IPS-20b (cell line): ENCODE data around the gene NENF.

ENCODE experiments used
- H3K27ac ChIP-seq: one replicate; pipeline ENCODE4 v1.5.1; 2013; ENCODE audit warnings: low read length
- H3K27me3 ChIP-seq: 2 replicates; pipeline ENCODE4 v1.6.1; 2013; ENCODE audit warnings: mild to moderate bottlenecking, low read length, inconsistent platforms; ENCODE audit not compliant: insufficient read depth
- H3K36me3 ChIP-seq: 2 replicates; pipeline ENCODE4 v1.6.1; 2013; ENCODE audit warnings: low read depth, mild to moderate bottlenecking, inconsistent platforms, low read length, moderate library complexity; ENCODE audit not compliant: insufficient read depth
- H3K4me1 ChIP-seq: 2 replicates; pipeline ENCODE4 v1.6.1; 2013; ENCODE audit warnings: mild to moderate bottlenecking, control low read depth, inconsistent platforms, low read length, moderate library complexity; ENCODE audit not compliant: insufficient read depth
- H3K4me3 ChIP-seq: 2 replicates; pipeline ENCODE4 v1.5.1; 2013; ENCODE audit warnings: mild to moderate bottlenecking, low read length, inconsistent platforms
- H3K9ac ChIP-seq: 2 replicates; pipeline ENCODE4 v1.6.1; 2013; ENCODE audit warnings: low read depth, mild to moderate bottlenecking, inconsistent platforms, low read length, moderate library complexity
- H3K9me3 ChIP-seq: 2 replicates; pipeline ENCODE4 v1.6.1; 2013; ENCODE audit warnings: mild to moderate bottlenecking, low read depth, low read length, inconsistent platforms; ENCODE audit not compliant: insufficient read depth

NENF gene

GRCh38 chr1:212485913-212486618 is 53.3 kb downstream of the NENF start:
- Histone ChIP-seq H3K36me3 (no peaks in the 10 kb centered on the region), H3K9me3 (no peaks in the 10 kb centered on the region), H3K4me1 (no peaks in the 10 kb centered on the region; the same call in 1 of the 2 replicates), H3K4me3 (no peak overlapping the region), H3K27me3 (no peaks in the 10 kb centered on the region), H3K9ac (no peak overlapping the region), H3K27ac (no peak overlapping the region)

- H3K36me3 ChIP-seq: no peaks in the 10 kb centered on the region
- H3K4me1 ChIP-seq: no peaks in the 10 kb centered on the region; the same call in 1 of the 2 replicates
- no peaks in the 10 kb centered on the region for H3K27me3 ChIP-seq
- no peak overlapping the region for H3K4me3 ChIP-seq
- H3K9ac ChIP-seq: no peak overlapping the region
- no peak overlapping the region for H3K27ac ChIP-seq
- H3K9me3 ChIP-seq: no peaks in the 10 kb centered on the region
Measured at GRCh38 chr1:212486619-212486975, 53.9 kb downstream of the NENF start.

- H3K27ac ChIP-seq: no peak overlapping the region
- no peaks in the 10 kb centered on the region for H3K27me3 ChIP-seq
- H3K4me3 ChIP-seq: no peak overlapping the region
- no peaks in the 10 kb centered on the region for H3K36me3 ChIP-seq
- H3K9me3 ChIP-seq: no peaks in the 10 kb centered on the region
- no peak overlapping the region for H3K9ac ChIP-seq
- no peaks in the 10 kb centered on the region; the same call in 1 of the 2 replicates for H3K4me1 ChIP-seq
Measured at GRCh38 chr1:212487286-212487685, 54.6 kb downstream of the NENF start.

- Histone ChIP-seq H3K36me3 (no peaks in the 10 kb centered on the region), H3K27me3 (no peaks in the 10 kb centered on the region), H3K4me3 (no peak overlapping the region), H3K4me1 (no peaks in the 10 kb centered on the region; the same call in 1 of the 2 replicates), H3K9ac (no peak overlapping the region), H3K9me3 (no peaks in the 10 kb centered on the region), H3K27ac (no peak overlapping the region)
Measured at GRCh38 chr1:212487774-212488435, 55.2 kb downstream of the NENF start.

- no peak overlapping the region for H3K9ac ChIP-seq
- no peaks in the 10 kb centered on the region; the same call in 1 of the 2 replicates for H3K4me1 ChIP-seq
- no peaks in the 10 kb centered on the region for H3K36me3 ChIP-seq
- H3K9me3 ChIP-seq: no peaks in the 10 kb centered on the region
- H3K4me3 ChIP-seq: no peak overlapping the region
- H3K27ac ChIP-seq: no peak overlapping the region
- no peaks in the 10 kb centered on the region for H3K27me3 ChIP-seq
Measured at GRCh38 chr1:212488436-212489283, 55.9 kb downstream of the NENF start.

GRCh38 chr1:212489284-212489859 is 56.7 kb downstream of the NENF start:
- no peak overlapping the region for H3K9ac ChIP-seq
- H3K27me3 ChIP-seq: no peaks in the 10 kb centered on the region
- H3K36me3 ChIP-seq: no peaks in the 10 kb centered on the region
- H3K27ac ChIP-seq: no peak overlapping the region
- H3K4me1 ChIP-seq: no peaks in the 10 kb centered on the region; the same call in 1 of the 2 replicates
- no peaks in the 10 kb centered on the region for H3K9me3 ChIP-seq
- H3K4me3 ChIP-seq: no peak overlapping the region

- no peaks in the 10 kb centered on the region for H3K36me3 ChIP-seq
- no peak overlapping the region for H3K9ac ChIP-seq
- no peaks in the 10 kb centered on the region for H3K27me3 ChIP-seq
- H3K4me1 ChIP-seq: no peaks in the 10 kb centered on the region; the same call in 1 of the 2 replicates
- no peak overlapping the region for H3K4me3 ChIP-seq
- H3K27ac ChIP-seq: no peak overlapping the region
- no peaks in the 10 kb centered on the region for H3K9me3 ChIP-seq
Measured at GRCh38 chr1:212490276-212490675, 57.6 kb downstream of the NENF start.

GRCh38 chr1:212491454-212491853 is 58.7 kb downstream of the NENF start:
- Histone ChIP-seq H3K9ac (no peak overlapping the region), H3K27ac (no peak overlapping the region), H3K4me1 (no peaks in the 10 kb centered on the region; the same call in 1 of the 2 replicates), H3K27me3 (no peaks in the 10 kb centered on the region), H3K36me3 (no peaks in the 10 kb centered on the region), H3K9me3 (no peaks in the 10 kb centered on the region), H3K4me3 (no peak overlapping the region)
